HTERT RPE-1 (cell line): ENCODE data around the gene ANXA5.
"Not testable (repeated sequence)": the region's sequence is repeated elsewhere in the genome, so short reads cannot be mapped to it uniquely, and the experiment has no call there.

ENCODE experiments used
- in situ Hi-C: fragments of 300-500 bp; cut with MboI; formaldehyde crosslinking; loops from 4 replicates; pipeline ENCODE4 v1.14.3; 2020; ENCODE audit warnings: low sequenced_read_pairs

The ANXA5 gene

DNA sequence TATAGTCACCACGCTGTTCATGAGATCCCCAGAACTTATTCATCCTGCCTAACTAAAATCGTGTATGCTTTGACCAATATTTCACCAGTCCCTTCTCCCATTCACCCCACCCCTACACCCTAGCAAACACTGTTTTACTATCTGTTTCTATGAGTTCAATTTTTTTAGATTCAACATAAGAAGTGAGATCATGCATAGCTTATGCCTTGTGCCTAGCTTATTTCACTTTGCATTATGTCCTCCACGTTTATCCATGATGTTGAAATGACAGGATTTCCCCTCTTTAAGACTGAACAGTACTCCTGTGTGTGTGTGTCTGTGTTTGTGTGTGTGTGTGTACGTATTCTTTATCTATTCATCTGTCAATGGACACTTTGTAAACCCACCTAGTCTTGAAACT, 16.8 kb downstream of the ANXA5 start:
- in situ Hi-C loops = no loop called here

DNA sequence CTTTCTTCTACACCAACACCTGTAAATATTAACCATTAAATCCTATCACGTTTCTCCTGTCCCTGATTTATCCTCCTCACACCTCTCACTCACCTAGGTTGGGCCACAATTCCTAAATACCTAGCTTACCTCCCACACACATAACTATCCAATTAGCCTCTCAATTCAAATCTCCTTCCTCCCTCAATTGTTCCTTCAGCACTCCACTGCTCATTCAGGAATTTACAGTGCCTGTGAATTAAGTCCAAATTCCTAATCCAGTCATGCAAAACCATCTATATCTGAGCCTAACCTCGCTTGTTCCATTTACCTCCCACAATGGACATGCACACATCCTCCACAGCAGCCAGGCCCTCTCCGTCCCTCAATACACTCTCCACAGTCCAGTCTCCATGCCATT, 17.5 kb downstream of the ANXA5 start:
- in situ Hi-C loops = no loop called here

DNA sequence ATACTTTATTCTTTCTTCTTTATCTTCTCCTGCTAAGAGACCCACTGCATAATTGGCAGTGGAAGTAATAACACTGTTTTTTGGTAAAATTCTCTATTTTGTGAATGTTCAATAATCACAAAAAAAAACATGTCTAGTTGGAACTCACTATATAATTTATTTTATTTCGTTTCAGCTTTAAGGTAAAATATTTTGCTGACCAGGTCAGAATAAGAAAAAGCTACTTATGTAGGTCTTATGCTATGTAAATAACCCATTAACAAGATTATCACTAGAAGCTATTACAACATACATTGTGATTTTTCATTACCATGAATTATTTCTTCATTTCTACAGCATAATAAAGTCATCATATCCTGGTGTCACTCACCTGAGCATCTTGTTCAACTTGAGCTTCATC, 19.3 kb downstream of the ANXA5 start:
- in situ Hi-C loops = no loop called here

DNA sequence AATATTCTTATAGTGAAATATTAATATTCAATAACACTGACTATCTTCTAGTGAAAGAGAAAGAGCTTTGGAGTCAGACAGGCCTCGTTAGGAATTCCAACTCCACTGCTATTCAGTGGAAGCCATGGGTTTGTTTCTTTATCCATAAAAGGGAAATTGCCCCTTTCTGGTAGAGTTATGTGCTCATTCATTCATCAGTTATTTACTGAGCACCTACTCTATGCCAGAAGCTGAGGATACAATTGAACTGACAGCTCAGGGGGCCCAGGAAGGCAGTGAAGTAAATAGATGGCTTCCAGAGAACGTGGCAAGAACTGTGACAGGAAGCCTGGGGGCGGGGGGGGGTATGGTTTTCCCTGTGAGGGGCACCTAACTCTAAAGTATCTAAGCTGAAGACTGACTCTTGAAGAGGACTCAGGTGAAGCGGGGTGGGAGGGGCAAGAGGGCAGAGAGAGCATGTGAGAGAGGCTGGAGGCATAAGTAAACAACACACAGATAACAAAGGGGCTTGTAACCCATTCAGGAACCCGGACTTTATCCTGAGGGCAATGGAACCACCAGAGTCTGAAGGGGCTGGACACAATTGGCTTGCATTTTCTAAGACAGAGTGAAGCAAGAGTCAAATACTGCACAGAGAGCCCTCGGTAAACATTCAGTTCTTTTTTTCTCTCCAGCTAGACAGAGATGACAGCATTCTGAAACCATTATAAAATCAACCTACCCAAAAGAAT, 20.3 kb downstream of the ANXA5 start:
- in situ Hi-C loops = no loop called here

DNA sequence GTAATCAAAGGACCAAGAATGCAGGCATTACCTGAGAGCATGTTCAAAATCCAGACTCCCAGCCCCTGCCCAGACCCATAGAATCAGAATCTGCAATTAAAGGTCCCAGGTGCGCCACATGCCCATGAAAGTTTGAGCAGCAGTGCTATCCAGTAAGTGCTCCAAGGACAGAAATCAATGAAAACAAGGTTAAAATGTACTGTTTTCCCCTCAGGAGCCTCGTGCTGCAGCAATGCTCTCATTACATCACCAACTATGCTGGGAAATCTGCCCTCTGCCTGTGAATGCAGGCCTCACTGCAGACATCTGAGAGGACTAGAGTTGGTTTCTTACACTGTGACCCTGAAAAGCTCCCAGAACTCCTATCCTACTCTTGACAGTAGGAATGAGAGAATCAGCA, 21.1 kb downstream of the ANXA5 start:
- in situ Hi-C loops = no loop called here

DNA sequence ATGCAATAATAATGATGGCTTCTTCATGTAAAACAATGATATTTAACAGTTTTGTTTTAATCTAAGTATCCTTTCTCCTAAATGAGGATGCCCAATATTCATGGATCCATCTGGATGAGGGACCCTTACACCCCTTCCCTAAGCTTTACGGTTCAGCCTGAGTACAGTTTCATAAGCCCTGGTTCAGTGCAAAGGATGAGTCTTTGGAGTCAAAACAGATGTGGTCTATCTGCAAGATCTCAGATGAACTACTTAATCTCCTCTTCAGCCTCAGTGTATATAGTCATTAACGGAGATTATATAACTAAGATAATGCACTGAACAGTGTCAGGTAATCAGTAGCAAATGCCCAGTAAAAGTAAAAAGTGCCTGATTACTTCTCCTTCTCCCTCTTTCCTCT, 22.1 kb downstream of the ANXA5 start:
- in situ Hi-C loops = no loop called here

DNA sequence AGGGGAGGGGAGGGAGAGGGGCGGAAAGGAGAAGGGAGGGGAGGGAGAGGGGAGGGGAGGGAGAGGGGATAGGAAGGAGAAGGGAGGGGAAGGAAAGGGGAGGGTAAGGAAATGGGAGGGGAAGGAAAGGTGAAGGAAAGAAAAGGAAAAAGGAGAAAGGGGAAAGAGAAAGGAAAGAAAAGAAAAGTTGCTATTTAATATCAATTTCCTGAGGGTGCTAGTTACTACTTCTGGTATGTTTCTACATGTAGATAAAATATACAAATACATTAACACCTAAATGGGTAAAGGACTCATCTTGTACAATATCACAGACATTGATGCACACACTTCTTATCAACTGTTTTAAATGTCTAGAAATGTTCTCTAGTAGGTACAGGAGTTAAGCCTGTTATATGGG, 22.6 kb downstream of the ANXA5 start:
- in situ Hi-C loops = no loop called here

DNA sequence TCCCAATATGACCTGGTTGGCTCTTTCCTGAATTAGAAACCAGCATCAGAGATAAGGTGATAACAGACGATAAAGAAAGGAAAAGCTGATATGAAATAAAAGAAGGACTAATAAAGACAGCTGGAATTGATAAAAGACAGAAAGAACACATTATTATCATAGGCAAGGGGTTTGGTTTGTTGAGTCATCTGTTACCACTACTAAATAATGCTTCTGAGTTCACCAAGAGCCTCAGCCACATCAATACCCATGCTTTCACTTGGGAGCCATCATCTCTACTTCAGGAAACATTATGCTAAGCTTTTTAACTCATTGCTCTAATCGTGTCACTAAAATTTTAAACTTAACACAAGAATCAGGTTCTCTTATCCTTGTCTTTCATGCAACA, 27.6 kb downstream of the ANXA5 start:
- in situ Hi-C loops = no loop called here

DNA sequence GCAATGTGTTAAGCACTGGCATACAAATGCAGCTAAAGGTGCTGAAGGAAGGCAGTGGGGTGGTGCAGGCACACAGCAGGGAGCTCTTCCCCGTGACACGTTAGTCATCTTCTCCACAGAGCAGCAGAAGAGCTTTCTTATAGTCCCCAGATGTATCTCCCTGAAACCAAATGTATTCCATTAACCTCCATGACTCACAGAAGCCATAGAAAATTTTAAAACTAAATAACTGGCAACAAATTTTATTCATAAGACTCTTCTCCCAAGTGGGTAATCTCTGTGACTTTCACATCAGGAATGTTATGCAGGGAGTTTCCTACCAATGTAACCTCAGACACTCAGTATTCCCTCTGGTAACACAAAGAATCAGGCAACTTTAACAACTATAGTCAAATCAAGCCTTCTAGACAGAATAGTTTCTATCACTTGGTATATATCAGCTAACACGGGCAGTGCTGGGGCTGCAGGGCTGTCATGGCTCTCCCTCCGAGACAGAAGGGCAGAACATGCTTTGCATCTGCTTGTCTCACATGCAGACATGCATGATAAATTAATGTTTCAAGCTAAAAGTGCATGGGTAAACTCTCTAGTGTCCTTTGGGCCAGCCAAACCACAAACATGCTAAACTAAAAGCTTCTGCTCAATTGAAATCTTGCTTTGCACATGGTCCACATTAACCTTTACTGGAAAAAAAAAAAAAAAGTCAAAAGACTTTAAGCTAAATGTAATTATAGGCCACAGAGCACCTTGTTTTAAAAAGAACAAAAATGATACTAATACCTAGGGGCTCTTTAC, 28.2 kb downstream of the ANXA5 start:
- in situ Hi-C loops = no loop called here

DNA sequence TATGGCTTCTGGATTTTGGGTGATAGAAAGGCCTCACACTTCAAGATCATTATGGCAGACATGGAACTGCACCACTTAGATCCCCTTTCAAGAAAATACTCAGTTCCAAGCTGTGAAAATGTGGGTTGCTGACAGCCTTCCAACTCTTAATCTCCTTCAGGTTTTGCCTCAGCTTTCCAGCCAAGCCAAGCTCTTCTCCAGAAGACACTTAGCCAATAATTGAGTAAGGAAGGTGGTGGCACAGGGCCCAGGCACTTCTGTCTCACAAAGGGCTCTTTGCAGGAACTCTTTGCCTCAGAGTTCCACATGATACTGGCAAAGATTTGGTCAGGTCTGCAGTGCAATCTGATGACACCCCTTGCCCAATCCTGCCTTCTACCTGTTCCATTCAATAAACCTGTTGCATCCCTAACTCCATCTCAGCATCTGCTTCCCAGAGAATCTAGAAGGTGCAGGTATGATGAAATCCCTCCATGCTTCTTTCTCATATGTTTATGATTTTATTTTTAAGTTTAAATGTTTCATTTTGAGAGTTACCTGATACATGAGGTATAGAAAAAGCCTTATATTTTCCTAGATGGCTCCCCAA, 30.6 kb downstream of the ANXA5 start:
- in situ Hi-C loops = no loop called here

DNA sequence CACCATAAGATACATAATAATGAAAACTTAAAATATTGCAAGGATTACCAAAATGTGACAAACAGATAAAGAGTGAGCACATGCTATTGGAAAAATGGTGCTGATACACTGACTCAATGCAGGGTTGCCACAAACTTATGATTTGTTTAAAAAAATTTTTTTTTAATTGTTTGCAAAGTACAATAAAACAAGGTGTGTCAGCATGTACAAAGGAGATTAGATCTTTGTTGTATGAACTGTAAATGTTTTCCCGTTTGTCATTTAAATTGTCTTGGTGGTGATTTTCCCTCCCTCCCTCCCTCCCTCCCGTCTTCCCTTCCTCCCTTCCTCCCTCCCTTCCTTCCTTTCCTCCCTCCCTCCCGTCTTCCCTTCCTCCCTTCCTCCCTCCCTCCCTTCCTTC, 31.4 kb downstream of the ANXA5 start:
- in situ Hi-C loops = no loop called here

DNA sequence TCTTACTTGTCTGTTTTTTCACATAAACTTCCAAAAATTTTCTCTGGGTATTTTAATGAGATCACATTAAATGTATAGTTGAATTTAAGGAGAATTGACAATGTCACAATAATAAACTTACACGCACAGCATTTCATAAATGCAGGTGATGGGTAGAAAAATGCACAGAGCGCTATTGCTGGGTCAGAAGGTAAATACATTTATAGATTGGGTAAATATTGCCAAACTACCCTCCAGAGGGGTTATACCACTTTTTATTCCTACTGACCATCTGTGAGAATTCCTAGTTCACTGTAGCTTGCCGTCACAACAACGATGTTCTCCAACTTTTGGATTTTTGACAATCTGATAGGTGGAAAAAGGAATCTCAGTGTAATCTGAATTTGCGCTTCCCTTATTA, 34.6 kb downstream of the ANXA5 start:
- in situ Hi-C loops = no loop called here

DNA sequence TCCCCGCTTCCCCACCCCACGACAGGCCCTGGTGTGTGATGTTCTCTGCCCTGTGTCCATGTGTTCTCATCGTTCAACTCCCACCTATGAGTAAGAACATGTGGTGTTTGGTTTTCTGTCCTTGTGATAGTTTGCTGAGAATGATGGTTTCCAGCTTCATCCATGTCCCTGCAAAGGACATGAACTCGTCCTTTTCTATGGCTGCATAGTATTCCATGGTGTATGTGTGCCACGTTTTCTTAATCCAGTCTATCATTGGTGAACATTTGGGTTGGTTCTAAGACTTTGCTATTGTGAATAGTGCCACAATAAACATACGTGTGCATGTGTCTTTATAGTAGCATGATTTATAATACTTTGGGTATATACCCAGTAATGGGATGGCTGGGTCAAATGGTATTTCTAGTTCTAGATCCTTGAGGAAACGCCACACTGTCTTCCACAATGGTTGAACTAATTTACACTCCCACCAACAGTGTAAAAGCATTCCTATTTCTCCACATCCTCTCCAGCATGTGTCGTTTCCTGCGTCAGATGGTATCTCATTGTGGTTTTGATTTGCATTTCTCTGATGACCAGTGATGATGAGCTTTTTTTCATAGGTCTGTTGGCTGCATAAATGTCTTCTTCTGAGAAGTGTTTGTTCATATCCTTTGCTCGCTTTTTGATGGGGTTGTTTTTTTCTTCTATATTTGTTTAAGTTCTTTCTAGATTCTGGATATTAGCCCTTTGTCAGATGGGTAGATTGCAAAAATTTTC, 36.4 kb downstream of the ANXA5 start:
- in situ Hi-C loops = not testable (repeated sequence)

DNA sequence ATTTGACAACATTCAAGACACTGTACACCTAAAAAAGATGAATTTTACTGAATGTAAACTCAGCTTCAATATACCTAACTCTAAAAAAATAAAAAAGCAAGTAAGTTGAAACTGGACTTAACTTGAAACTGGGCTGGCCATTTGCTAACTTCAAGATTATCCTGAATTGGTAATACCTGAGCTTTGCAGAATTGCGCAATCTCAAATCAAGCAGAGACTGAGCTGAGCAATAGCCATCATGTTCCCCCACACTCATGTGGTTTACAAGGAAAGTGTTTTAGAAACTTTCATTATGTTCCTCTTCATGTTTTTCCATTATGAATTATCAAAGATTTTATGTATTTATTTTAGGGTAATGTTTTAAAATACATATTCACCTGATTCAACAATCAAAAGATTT, 38.7 kb downstream of the ANXA5 start:
- in situ Hi-C loops = no loop called here

DNA sequence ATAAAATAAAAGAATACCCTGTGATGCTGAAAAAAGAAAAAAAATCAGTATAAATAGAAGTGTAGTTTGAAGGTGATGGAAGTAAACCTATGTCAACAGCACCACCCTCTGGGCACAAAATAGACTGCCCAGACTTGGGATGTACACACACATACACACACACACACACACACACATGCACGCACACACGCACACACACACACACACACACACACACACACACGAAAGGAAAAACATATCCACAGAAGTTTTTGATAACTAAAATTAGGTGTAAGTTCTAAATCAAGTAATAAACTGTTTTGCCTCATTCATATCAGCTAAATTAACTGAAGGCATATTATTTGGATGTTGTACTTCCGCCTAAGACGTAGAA, 40.5 kb downstream of the ANXA5 start:
- in situ Hi-C loops = no loop called here

DNA sequence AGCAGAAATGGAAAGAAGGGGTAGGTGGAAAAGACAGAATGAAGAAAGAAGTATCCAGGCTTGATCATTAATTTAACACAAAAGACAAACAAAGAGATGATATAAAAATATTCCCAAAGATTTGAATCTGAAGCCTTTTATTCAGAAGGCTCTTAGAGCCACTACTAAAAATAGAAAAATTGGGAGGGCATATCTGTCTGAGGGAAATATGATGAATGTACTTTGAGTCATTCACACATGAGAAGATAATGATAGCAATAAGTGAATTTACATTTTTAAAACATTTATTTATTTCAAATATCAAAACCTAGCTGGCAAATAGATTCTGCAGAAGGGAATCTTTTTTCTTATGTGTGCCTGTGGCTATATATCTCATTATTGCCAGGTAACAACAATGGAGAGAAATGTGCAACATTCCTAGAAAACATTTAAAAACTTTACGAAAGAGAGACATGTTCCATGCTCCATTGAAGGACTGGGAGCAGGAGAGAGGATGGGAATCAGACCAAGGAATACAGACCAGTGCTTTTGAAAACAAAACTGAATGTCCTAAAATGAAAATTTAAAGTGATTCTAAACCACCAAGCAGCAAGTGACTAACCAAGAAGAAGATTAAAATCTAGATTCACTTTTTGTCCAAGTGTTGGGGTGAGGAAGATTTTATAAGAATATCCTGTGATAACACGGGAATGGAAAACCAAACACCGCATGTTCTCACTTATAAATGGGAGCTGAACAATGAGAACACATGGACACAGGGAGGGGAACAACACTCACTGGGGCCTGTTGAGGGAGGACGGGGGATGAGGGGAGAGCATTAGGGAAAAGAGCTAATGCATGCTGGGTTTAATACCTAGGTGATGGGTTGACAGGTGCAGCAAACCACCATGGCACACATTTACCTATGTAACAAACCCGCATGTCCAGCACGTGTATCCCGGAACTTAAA, 41.2 kb downstream of the ANXA5 start:
- in situ Hi-C loops = no loop called here

DNA sequence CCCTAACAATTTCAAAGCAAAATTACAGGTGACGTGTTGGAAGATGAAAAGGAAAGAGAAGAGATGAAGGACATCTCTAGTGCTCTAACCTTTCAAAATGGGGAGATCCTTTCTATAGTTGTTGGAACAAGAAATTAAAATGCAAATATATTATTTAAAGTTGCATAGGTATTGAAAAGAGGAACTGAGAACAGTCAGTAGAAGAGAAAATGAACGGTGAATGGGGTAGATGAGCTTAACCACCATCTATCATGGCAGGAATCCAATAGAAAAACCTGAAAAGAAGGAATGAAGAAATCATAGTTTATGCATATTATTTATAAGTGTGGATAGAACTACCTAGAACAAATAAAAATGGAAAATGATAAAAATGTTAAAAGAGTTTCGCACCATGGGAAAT, 42.0 kb downstream of the ANXA5 start:
- in situ Hi-C loops = no loop called here

DNA sequence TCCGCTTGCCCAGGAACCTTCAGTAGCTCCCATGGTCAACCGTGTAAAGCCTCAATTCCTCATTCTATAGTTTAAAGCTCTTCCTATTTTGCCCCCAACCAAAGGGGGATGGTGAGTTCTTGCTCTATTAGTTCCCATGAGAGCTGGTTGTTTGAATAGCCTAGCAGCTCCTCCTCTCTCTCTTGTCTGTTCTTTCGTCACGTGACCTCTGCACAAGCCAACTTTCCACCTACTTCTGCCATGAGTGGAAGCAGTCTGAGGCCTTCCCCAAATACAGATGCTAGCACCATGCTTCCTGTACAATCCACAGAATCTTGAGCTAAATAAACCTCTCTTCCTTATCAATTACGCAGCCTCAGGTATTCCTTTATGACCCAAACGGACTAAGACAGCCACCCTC, 42.8 kb downstream of the ANXA5 start:
- in situ Hi-C loops = no loop called here

DNA sequence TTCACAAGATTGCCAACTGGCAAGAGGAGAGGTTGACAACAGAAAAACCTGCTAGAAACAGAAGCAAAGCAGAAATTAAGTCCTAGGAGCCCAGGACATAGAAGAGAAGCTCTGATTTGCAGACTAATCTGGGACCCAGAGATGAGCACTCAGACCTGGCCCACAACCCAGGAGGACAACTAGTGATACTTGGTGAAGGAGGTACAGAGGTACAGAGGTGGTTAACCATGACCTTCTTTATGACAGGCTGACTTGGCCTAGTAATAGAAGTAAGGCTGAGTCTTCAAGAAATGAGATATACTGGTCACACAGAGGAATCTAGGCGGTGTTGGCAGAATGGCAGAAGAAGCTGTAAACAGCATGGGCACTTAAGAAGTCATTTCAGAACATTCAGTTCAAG, 43.6 kb downstream of the ANXA5 start:
- in situ Hi-C loops = no loop called here

DNA sequence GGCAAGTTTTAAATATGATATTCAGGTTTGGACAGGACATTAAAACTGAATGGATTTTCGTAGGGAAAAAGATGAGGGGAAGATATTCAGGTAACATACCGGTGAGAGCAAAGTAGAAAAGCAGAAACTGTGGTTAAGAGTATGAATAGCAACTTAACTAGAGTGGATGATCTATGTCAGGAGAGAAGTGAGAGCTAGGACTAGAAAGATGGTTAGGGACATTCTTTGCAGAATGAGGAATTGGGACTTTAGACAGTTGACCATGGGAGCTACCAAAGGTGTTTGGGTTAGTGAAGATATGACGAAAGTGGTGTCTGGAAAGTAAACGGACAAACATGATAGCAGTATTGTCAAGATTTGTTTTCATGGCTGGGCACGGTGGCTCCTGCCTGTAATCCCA, 45.2 kb downstream of the ANXA5 start:
- in situ Hi-C loops = no loop called here
